OCI-LY1 (cell line): ENCODE results near the gene CADM4.

Source experiments
- CTCF ChIP-seq: fragments of 200-600 bp; sonication (generic), shearing (Covaris generic); IDR thresholded peaks from 2 replicates; pipeline ENCODE4 v1.5.1; 2017; ENCODE audit warnings: mild to moderate bottlenecking, antibody characterized with exemption, low read length, moderate library complexity, mixed read lengths
- EZH2 ChIP-seq: fragments of 200-600 bp; sonication (generic), shearing (Covaris generic); IDR thresholded peaks from 2 replicates; pipeline ENCODE4 v1.8.0; 2017; ENCODE audit warnings: borderline replicate concordance, mixed run types, mild to moderate bottlenecking, antibody characterized with exemption, low read length, moderate library complexity, mixed read lengths

- TF ChIP-seq EZH2 (no peak), CTCF (no peak)
Observed at GRCh38 chr19:43606569-43607229, 33.0 kb downstream of the CADM4 start.
